NCI-H2196 treated with DMSO at 0.1 percent for 48 hours (cell line): ENCODE results near the gene ENAH.
A peak's percentile ranks its signal among the peaks of the same experiment; 100 is the strongest.

Experiments used
- DNase-seq: peaks from one replicate; lab custom pipeline; 2025; ENCODE audit not compliant: unreplicated experiment; lab: John Stamatoyannopoulos, UW

The ENAH gene

DNA sequence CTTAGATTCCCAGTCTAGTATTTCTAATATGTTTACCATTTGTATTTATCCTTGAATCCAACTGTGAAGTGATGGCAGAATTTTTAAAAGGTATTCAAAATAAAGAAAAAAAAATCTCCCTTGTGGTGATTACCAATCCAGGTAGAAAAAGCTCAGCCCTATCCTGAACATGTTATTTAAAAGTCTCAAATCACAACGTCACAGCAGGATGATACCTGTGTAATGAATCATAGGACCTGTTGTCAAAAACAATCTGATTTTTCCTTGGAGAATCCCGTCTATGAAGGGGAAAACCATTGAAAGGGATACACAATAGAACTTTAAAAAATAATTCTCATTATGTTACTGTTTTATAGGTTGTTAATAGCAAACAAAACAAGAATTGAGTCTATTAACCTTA lies 148.1 kb downstream of the ENAH start:
- DNase-seq: no peak

DNA sequence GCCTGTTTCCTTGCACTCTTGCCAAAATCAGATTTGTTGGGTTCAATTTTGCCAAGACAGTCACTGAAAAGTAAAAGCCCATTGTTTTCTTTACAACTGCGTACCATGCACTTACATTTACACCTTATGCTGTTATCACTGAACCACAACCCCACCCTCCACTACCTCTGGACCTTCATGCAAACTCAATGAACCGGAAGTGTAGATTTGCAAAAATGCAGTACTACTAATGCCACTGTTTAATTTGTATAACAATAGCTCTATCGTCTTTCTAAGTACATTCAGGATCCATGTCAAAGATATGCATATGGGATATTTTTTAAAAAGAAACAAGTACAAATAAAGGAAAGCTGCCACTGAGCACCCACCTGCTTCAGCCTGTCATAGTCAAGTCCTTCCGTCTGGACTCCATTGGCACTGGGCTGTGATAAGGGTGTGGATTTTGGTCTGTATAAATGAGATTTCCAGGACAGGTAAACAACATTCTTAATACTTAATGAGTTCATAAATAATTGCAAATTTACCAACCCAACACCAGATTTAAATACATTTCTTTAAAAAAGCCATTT lies 152.2 kb downstream of the ENAH start:
- no peak for DNase-seq

- no peak for DNase-seq
Observed at GRCh38 chr1:225498549-225499136, 154.3 kb downstream of the ENAH start.

- no peak for DNase-seq
Observed at GRCh38 chr1:225494789-225495359, 158.0 kb downstream of the ENAH start.

- DNase-seq: no peak
Observed at GRCh38 chr1:225493591-225494246, 159.2 kb downstream of the ENAH start.

DNA sequence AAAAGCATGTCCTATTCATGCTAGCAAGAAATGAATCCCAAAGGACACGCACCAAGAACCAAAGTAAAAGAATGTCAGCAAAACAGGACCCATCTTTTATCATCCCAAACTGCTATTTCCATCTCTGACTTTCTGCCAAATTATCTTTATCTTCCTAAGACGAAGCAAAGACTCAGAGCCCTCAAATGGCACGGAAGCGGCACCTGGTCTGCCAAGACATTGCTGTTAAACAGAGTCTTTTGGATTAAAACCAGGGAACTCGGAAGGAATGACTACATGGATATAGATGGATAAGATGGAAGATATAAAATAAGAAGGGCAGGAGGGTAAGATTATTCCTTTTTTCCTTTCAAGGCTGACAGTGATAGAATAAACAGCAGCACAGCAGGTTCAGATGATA lies 164.2 kb downstream of the ENAH start:
- DNase-seq: no peak

GRCh38 chr1:225486856-225487255 lies 166.1 kb downstream of the ENAH start:
- DNase-seq: no peak

- no peak for DNase-seq
Observed at GRCh38 chr1:225485991-225486530, 166.9 kb downstream of the ENAH start.

DNA sequence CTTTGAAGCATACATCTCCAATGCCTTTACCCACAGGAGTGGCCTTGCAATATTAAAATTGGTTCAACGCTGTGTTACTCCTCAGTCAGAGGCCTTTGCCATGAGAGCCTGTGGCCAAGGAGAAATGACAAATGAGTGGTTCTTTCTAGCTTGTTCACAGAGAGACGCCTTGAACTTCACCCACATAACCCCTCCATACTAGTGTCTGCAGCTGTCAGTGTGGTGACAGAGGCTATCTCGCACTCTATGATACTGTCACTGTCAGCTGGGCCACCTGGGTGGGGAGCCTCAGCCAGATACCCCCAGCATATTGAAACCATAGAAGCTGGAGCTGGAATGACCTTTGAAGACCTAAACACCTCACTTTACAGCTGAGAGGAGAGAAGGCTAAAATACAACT lies 167.7 kb downstream of the ENAH start:
- no peak for DNase-seq

GRCh38 chr1:225484657-225485214 lies 168.2 kb downstream of the ENAH start:
- no peak for DNase-seq

DNA sequence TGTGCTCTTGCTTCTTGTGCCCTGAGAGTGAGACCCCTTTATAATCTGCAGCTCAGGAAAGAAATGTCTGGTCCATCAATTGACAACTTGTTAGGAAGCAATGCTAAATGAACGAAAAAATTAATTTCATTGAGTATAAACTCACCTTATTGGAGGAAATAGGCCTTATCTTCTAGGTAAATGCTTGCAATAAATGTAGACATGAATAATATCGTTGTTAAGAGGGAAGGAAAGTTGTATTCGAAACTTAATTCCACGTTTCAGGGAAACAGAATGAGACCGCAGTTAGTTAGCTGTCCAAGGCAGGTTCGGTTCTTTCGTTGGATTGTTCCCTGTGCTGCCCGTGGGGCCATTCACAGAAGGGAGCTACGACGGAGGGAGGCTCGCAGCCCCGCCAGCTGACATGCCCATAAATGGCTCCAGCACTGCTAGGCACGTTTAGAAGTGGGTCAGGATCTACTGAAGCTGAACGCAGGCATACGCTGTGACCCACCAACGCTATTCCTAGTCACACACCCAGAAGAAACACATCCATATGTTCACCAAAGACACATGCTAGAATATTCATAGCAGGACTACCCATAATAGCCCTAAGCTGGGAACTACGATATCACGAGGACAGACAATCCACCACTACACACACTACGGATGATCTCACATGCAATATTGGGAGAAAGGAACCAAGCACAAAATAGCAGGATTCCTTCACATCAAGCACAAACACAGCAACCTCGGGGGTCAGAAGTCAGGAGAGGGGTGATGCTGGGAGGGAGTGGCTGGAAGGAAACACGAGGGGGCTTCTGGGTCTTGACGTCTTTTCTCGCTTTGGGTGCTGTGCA lies 168.9 kb downstream of the ENAH start:
- DNase-seq: no peak

DNA sequence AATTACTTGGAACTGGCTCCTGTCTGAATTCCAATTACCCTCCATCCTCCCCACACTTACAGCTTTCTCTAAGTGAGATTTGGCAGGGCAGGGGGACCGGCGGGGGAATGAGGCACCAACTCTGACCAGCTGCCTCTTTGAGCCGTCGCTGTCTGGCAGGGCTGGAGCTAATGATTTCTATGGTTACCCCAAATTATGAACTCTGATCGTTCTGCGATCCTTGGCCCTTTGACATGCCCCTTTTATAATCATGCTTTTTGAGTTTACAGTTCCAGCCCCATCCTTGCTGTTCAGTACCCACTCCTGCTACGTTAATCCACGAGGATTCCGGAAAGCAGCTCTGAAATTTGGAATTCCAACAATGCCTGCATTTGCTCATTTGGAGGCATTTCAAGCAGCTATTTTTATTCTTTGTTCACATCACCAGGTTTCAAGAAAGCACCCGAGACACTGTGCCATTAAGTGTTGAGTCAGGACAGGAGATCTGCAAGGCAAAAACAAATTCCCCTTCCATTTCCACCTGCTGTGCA lies 170.4 kb downstream of the ENAH start:
- DNase-seq: no peak

DNA sequence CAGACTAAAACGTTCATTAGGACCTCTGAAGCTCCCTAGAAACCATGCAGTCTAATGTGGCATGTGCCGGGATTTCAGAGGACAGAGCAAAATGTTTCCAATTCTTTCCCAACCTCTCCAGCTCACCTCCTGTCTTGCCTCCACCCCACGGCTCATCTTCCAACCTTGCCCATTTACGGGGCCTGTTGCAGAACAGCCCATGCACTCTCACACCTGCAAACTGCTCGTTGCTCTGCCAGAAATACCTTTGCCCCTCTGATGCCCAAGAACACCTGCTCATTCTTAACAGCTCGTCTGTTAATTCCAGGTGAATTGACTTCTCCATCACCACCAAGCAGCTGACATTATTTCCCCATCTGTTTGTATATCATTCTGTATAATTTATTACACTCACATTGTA lies 171.2 kb downstream of the ENAH start:
- peak; percentile 55 for DNase-seq

DNA sequence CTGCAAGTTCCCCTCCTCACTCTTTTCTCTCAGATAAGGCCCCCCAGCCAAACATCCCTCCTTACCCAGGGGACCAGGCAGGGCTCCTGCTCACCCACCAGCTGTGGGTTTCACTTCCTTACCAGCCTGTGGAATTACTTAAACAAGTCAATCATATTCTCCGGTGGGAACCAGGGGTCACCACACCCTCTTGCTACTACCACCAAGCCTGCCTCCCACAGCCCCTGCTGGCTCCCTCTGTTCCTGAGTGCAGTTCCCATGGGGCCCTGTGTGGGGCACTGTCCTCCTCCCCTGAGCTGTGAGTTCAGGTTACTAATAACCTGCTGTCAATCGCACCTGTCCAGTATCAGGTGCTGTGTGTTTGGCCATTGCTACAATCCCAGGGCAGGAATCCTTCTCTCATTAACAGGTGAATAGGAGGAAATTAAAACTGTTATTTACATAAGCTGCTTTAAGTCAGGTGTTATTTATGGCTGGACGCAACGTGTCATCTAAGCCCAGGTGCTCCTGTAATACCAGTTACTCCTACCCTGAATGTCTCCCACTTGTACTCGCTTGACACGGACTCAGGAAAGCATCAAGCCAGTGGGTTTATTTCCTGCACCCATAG lies 172.0 kb downstream of the ENAH start:
- DNase-seq: peak; percentile 86

DNA sequence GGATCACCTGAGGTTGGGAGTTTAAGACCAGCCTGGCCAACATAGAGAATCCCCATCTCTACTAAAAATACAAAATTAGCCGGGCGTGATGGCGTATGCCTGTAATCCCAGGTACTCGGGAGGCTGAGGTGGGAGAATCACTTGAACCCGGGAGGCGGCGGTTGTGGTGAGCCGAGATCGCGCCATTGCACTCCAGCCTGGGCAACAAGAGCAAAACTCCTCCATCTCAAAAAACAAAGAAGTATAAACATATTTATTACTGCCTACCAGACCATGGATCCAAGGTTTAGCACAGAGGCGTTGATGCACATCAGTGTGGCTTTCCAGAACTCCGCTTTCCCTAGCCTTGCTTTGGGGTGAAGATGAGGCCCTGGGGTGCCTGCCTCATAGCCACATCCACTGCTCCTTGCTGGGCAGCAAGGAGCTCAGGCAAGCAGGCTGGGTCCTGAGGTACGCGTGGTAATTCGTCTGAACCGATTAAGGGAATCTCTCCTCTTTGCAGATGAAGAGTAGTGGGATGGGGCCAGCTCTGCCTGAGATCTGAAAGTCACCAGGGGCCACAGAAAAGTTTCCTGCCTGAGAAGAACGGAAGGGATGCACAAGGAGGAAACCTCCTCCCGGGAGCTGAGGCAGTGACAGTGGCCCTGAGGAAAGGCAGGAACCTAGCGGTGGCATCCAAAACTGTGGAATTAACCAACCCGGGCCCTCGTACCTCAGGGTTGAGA lies 172.8 kb downstream of the ENAH start:
- DNase-seq: no peak

DNA sequence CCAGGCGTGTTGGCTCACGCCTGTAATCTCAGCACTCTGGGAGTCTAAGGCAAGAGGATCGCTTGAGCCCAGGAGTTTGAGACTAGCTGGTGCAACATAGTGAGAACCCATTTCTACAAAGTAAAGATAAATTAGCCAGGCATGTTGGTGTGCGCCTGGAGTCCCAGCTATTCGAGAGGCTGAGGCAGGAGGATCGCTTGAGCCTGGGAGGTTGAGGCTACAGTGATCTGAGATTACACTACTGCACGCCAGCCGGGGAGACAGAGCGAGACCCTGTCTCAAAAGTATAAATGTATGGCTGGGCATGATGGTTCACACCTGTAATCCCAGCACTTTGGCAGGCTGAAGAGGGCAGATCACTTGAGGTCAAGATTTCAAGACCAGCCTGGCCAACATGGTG lies 173.6 kb downstream of the ENAH start:
- no peak for DNase-seq

DNA sequence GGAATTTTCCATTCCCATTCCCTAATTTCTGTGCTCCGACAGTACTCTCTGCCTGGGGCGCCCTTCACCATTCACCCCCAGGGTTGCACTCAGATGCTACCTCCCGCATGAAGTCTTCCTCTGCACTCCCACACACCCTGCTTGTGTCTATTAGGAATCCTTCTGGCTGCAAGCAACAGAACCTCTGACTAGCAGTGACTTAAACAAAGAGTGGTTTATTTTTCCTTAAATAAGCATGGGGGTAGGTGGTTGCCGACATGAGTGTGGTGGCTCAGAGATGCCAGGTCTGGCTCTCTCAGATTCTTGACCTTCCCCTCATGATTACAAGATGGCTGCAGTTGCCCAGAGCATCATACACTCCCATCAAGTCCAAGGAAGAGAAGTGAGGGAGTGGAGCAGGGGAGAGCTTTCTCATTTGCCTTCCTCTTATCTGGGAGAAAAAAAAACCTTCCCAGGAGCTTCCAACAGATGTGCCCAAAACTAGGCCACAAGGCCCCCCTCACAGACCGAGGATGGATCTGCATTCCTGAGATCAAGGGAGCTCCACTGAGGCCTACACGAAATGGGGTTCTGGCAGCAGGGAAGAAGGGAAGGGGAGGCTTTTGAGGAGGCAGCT lies 175.5 kb downstream of the ENAH start:
- no peak for DNase-seq

DNA sequence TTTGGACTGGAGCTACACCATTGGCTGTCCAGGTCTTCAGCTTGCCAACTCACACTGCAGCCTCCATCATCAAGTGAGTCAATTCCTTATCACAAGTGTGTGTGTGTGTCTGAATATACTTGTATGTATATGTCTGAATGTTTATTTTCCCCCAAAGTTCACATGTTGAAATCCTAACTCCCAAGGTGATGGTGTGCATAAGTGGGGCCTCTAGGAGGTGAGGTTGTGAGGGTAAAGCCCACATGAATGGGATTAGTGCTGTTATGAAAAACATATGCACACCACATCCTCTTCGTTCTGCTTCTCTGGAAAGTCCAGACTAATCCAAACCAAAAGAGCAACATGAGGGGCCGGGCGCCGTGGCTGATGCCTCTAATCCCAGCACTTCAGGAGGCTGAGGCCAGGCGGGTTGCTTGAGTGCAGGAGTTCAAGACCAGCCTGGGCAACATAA lies 176.4 kb downstream of the ENAH start:
- no peak for DNase-seq

- no peak for DNase-seq
Observed at GRCh38 chr1:225476100-225476511, 176.8 kb downstream of the ENAH start.
